ENCODE measurements around the gene KRTAP10-12. TPM values are rescaled to one million over a fixed set of nuclear protein-coding genes. Genes with fewer than 3 reads are reported as not detected.

KRTAP10-12 gene
- total and polyA plus RNA-seq, 2 of the 4 experiments (the other 2 are of a cell fraction) = not detected

DNA sequence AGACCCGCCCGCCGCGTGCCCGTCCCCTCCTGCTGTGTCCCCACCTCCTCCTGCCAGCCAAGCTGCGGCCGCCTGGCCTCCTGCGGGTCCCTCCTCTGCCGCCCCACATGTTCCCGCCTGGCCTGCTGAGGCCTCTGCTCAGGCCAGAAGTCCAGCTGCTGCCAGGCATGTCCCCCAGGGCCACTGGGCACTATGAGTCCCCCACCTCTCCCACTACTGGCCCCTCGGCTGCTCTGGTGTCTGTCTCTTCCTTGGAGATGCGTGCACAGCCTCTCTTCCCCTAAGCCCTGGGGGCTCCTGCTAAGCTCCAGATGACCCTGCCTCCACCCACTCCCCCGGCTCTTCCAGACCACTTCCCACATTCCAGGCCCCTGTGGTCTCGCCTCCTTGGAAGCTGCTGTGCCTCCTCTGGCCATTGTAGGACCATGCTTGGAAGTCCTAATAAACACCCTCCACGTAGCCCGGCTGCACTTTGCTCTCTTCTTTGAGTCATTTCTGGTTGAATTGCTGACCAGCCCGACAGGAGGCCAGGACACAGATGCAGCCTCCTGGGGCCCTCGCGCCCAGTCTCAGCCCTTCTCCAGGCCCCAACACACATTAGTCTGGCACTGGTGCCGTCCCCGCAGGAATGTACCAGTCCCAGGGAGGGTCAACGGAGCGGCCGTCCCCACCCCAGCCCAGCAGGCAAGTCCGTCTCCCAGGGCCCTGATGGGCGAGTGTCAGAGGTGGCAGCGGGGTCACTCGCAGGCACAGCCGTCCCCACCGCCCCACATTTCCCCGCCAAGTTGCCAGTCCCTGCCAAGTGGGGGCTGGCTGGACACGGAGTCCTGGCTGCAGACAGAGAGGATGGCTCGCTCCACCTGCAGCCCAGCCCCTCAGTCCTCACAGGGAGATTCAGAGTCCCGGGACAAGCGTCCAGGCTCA is 1.1 kb downstream of the KRTAP10-12 start (continued):
- no peak for TF ChIP-seq SMC3 (IDR thresholded peaks at IDR 0.05; ENCODE audit: low read depth, low read length)

DNA sequence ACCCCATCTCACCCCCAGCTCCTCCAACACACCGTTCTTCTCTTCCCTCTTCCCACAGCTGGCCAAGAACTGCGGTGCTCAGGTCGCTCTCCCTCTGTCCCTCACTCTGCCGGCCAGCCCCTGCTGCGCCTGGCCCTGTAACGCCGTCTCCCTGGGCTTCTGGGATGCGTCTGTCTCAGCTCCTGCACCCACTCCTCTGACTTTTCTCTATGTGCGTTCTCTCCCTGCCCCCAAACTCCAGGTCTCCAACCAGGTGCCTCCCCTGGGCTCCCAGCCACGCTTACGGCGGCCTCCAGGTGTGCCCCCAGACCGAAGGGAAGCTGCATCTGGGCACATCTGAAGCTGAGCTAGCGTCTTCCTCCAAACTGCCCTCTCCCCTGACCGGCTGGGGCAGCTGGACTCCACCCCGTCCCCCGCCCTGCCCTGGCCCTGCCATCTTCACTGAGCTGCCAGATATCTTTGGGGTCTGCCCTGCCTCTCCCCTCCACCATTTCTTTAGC is 2.6 kb downstream of the KRTAP10-12 start:
- no peaks in the 10 kb centered on the region for H3K36me3 ChIP-seq (ENCODE audit: control insufficient read depth, insufficient read depth, low read length)
- no peak overlapping the region for H3K4me3 ChIP-seq (ENCODE audit: insufficient read depth, low read depth, low read length)
- H2AFZ ChIP-seq (replicated peaks; ENCODE audit: low read length, poor library complexity) = no peak overlapping the region
- H3K27me3 ChIP-seq (ENCODE audit: control insufficient read depth, insufficient read depth, low read length) = peaks cover 69% of the 10 kb centered on the region
- no peak overlapping the region for H3K18ac ChIP-seq (ENCODE audit: low read depth, low read length)
- H2BK15ac ChIP-seq (ENCODE audit: low read depth, low read length) = no peak overlapping the region
- no peak overlapping the region for H4K91ac ChIP-seq (ENCODE audit: insufficient read depth, low read depth, low read length)
- no peak for DNase-seq
- H3K56ac ChIP-seq (ENCODE audit: extremely low read depth, insufficient read depth, low read length) = no peak overlapping the region
- no peak overlapping the region for H3K4me2 ChIP-seq (ENCODE audit: low read depth, low read length)
- H2BK5ac ChIP-seq (ENCODE audit: low read depth, low read length, poor library complexity, severe bottlenecking) = no peak overlapping the region
- no peak overlapping the region for H2AK9ac ChIP-seq (replicated peaks; ENCODE audit: low read depth, low read length, poor library complexity)
- H4K5ac ChIP-seq (ENCODE audit: low read depth, low read length) = no peak overlapping the region
- no peak overlapping the region for H3K14ac ChIP-seq (replicated peaks; ENCODE audit: low read depth, low read length)
- H2AK5ac ChIP-seq (ENCODE audit: low read depth, low read length) = no peak overlapping the region
- CTCF ChIA-PET = no interaction called here
- no peak for ATAC-seq (ENCODE audit: low read depth)
- BruUV-seq (replicated peaks) = no TSS peak
- no peaks in the 10 kb centered on the region for H4K20me1 ChIP-seq (ENCODE audit: insufficient read depth, low read length)
- no peak overlapping the region for H3K4ac ChIP-seq (ENCODE audit: low read depth, low read length)
- WGBS, 2 experiments (ENCODE audit: extremely low coverage in 2 of 2, insufficient read length in 1 of 2) = 39% methylated on average over 11 of the region's 17 CpGs; no CpG with 5 or more reads in 1 of the 2 experiments
- H2BK120ac ChIP-seq (ENCODE audit: low read depth, low read length) = no peak overlapping the region
- H2BK20ac ChIP-seq (ENCODE audit: low read depth, low read length) = no peak overlapping the region
- POLR2A ChIA-PET (ENCODE audit: unreplicated experiment) = no interaction called here
- H3K79me1 ChIP-seq (ENCODE audit: low read depth in 1 of 2, low read length in 2 of 2) = no peaks in the 10 kb centered on the region
- no peaks in the 10 kb centered on the region for H3K9me3 ChIP-seq (ENCODE audit: control insufficient read depth, insufficient read depth, low read length)
- dilution Hi-C loops (cut with HindIII; ENCODE audit: low sequenced_read_pairs, unreplicated experiment) (no loop called here), in situ Hi-C loops (cut with MboI; ENCODE audit: low sequenced_read_pairs) (no loop called here), intact Hi-C loops (cut with micrococcal nuclease) (no loop called here)
- H3K23ac ChIP-seq (ENCODE audit: low read depth, low read length) = no peak overlapping the region
- no peak overlapping the region for H4K8ac ChIP-seq (ENCODE audit: low read depth in 2 of 2, low read length in 2 of 2)
- no peak overlapping the region for H3K9ac ChIP-seq (ENCODE audit: low read depth, low read length)
- H3K9me1 ChIP-seq (ENCODE audit: insufficient read depth, low read length) = no peaks in the 10 kb centered on the region
- H3K4me1 ChIP-seq (ENCODE audit: control insufficient read depth, insufficient read depth, low read length) = no peaks in the 10 kb centered on the region
- no peak overlapping the region for H3K27ac ChIP-seq (ENCODE audit: insufficient read depth, low read length)
- no peak for TF ChIP-seq POLR2A (IDR thresholded peaks at IDR 0.05; ENCODE audit: low read depth, low read length)
- no peak for TF ChIP-seq FOS (IDR thresholded peaks at IDR 0.05; ENCODE audit: low read depth, low read length)
- no peak for TF ChIP-seq BHLHE40 (IDR thresholded peaks at IDR 0.05; ENCODE audit: low read depth, low read length)
- TF ChIP-seq CHD1 (IDR thresholded peaks at IDR 0.05; ENCODE audit: low read depth, low read length) = no peak
- TF ChIP-seq, protein P1, sequence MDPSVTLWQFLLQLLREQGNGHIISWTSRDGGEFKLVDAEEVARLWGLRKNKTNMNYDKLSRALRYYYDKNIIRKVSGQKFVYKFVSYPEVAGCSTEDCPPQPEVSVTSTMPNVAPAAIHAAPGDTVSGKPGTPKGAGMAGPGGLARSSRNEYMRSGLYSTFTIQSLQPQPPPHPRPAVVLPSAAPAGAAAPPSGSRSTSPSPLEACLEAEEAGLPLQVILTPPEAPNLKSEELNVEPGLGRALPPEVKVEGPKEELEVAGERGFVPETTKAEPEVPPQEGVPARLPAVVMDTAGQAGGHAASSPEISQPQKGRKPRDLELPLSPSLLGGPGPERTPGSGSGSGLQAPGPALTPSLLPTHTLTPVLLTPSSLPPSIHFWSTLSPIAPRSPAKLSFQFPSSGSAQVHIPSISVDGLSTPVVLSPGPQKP (IDR thresholded peaks at IDR 0.05; ENCODE audit: borderline replicate concordance, low read depth, low read length) = no peak
- TF ChIP-seq SMC3 (IDR thresholded peaks at IDR 0.05; ENCODE audit: low read depth, low read length) = no peak
- TF ChIP-seq, protein P2, sequence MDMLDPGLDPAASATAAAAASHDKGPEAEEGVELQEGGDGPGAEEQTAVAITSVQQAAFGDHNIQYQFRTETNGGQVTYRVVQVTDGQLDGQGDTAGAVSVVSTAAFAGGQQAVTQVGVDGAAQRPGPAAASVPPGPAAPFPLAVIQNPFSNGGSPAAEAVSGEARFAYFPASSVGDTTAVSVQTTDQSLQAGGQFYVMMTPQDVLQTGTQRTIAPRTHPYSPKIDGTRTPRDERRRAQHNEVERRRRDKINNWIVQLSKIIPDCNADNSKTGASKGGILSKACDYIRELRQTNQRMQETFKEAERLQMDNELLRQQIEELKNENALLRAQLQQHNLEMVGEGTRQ (IDR thresholded peaks at IDR 0.05; ENCODE audit: low read depth, low read length) = no peak
- TF ChIP-seq RAD21 (IDR thresholded peaks at IDR 0.05; ENCODE audit: low read length) = no peak
- TF ChIP-seq CEBPB (IDR thresholded peaks at IDR 0.05; ENCODE audit: low read depth, low read length) = no peak
- no peak for TF ChIP-seq RFX5 (IDR thresholded peaks at IDR 0.05; ENCODE audit: low read depth, low read length)
- TF ChIP-seq MAFK (IDR thresholded peaks at IDR 0.05; ENCODE audit: low read depth, low read length) = no peak
- TF ChIP-seq MXI1 (IDR thresholded peaks at IDR 0.05; ENCODE audit: borderline replicate concordance, low read depth, low read length) = no peak
